Activated T-helper 1 cell treated with anti-CD3 and anti-CD28 coated beads, Interleukin-12 subunit alpha, Interleukin-12 subunit beta, Interleukin-2, Interleukin-4 antibody, amounts not matched to agents 30 ng/mL and 10 ng/mL and 1 ng/mL, durations not matched to agents 14 hours and 24 hours and 36 hours (primary cell): ENCODE data around the gene FAM221B. TPM values are rescaled to one million over a fixed set of nuclear protein-coding genes. Genes with fewer than 3 reads are reported as not detected.

Experiments used
- DNase-seq: peaks from one replicate; pipeline ENCODE4 v3.0.0; 2021; ENCODE audit warnings: low spot score
- H3K27ac Mint-ChIP-seq: one replicate; pipeline ENCODE4 v1.8.0; 2021; ENCODE audit warnings: mild to moderate bottlenecking, mixed read lengths
- H3K27me3 Mint-ChIP-seq: one replicate; pipeline ENCODE4 v1.8.0; 2022; ENCODE audit warnings: mild to moderate bottlenecking, moderate library complexity, mixed read lengths; ENCODE audit not compliant: insufficient read depth
- H3K36me3 Mint-ChIP-seq: one replicate; pipeline ENCODE4 v1.8.0; 2021; ENCODE audit warnings: low read depth, mixed read lengths
- H3K4me1 Mint-ChIP-seq: one replicate; pipeline ENCODE4 v1.8.0; 2021; ENCODE audit warnings: low read depth, mixed read lengths
- H3K4me3 Mint-ChIP-seq: one replicate; pipeline ENCODE4 v1.8.0; 2021; ENCODE audit warnings: mild to moderate bottlenecking, moderate library complexity, mixed read lengths
- H3K9me3 Mint-ChIP-seq: one replicate; pipeline ENCODE4 v1.8.0; 2021; ENCODE audit warnings: mixed read lengths
- intact Hi-C: fragments of 100-400 bp; cut with micrococcal nuclease; formaldehyde crosslinking; loops from one replicate; pipeline ENCODE4 v1.15.1; 2024
- total RNA-seq: library from RNA; stranded (reverse); gene quantifications from 2 replicates; pipeline ENCODE4 v1.2.3, GENCODE V29; 2022

Gene FAM221B
- total RNA-seq, 1 donor from 2014 or later: not detected

- Mint-ChIP-seq H3K27me3 (peaks cover 3% of the 10 kb centered on the region), H3K27ac (no peak overlapping the region), H3K4me3 (peak overlapping the region; percentile 91), H3K9me3 (no peaks in the 10 kb centered on the region), H3K36me3 (no peaks in the 10 kb centered on the region), H3K4me1 (peaks cover 22% of the 10 kb centered on the region)
- no peak for DNase-seq
- intact Hi-C loops: loop anchor here (5.0 to 10.0 kb wide), 4 partner anchors 207 to 710 kb away; partner anchors contain the start of genes ATOSB, CD72, RECK and RNF38
These were observed 1.0 kb downstream of the FAM221B start for GRCh38 chr9:35827486-35827885.

- H3K27ac Mint-ChIP-seq: no peak overlapping the region
- peaks cover 22% of the 10 kb centered on the region for H3K4me1 Mint-ChIP-seq
- H3K4me3 Mint-ChIP-seq: peak overlapping the region; percentile 11
- DNase-seq: peak; percentile 21
- peaks cover 3% of the 10 kb centered on the region for H3K27me3 Mint-ChIP-seq
- H3K36me3 Mint-ChIP-seq: no peaks in the 10 kb centered on the region
- intact Hi-C loops: loop anchor here (1.0 to 10.0 kb wide), 6 partner anchors 36 to 709 kb away; partner anchors contain the start of genes ATOSB, CD72, RECK and RNF38
- H3K9me3 Mint-ChIP-seq: no peaks in the 10 kb centered on the region
These were observed 2.3 kb downstream of the FAM221B start for GRCh38 chr9:35826071-35826701.

- intact Hi-C loops: loop anchor here (10.0 kb wide), 2 partner anchors 212 to 582 kb away; partner anchors contain the start of genes RECK and RNF38
- Mint-ChIP-seq H3K9me3 (no peaks in the 10 kb centered on the region), H3K4me1 (no peaks in the 10 kb centered on the region), H3K36me3 (no peaks in the 10 kb centered on the region), H3K27me3 (peaks cover 3% of the 10 kb centered on the region), H3K4me3 (no peak overlapping the region), H3K27ac (no peak overlapping the region)
- DNase-seq: no peak
These were observed 5.6 kb downstream of the FAM221B start for GRCh38 chr9:35822926-35823325.

GRCh38 chr9:35820076-35820475 lies 8.5 kb downstream of the FAM221B start:
- intact Hi-C loops: loop anchor here (10.0 kb wide), 2 partner anchors 215 to 585 kb away; partner anchors contain the start of genes RECK and RNF38
- Mint-ChIP-seq H3K9me3 (no peaks in the 10 kb centered on the region), H3K27me3 (peaks cover 6% of the 10 kb centered on the region), H3K4me1 (peaks cover 6% of the 10 kb centered on the region), H3K4me3 (no peak overlapping the region), H3K27ac (no peak overlapping the region), H3K36me3 (no peaks in the 10 kb centered on the region)
- no peak for DNase-seq

GRCh38 chr9:35818341-35818740 lies 10.2 kb downstream of the FAM221B start:
- no peaks in the 10 kb centered on the region for H3K9me3 Mint-ChIP-seq

GRCh38 chr9:35816708-35817107 lies 11.8 kb downstream of the FAM221B start:
- Mint-ChIP-seq H3K36me3 (peaks cover 11% of the 10 kb centered on the region), H3K9me3 (no peaks in the 10 kb centered on the region), H3K27ac (no peak overlapping the region), H3K27me3 (peaks cover 6% of the 10 kb centered on the region), H3K4me3 (no peak overlapping the region), H3K4me1 (peaks cover 30% of the 10 kb centered on the region)
- intact Hi-C loops: loop anchor here (10.0 kb wide), 2 partner anchors 318 to 438 kb away; partner anchors contain the start of genes GLIPR2 and GNE
- no peak for DNase-seq

More at GRCh38 chr9:35818341-35818740, 10.2 kb downstream of the FAM221B start:
- no peak overlapping the region for H3K4me3 Mint-ChIP-seq
- intact Hi-C loops: loop anchor here (10.0 kb wide), 2 partner anchors 316 to 436 kb away; partner anchors contain the start of genes GLIPR2 and GNE
- no peak for DNase-seq
- peaks cover 6% of the 10 kb centered on the region for H3K27me3 Mint-ChIP-seq
- H3K27ac Mint-ChIP-seq: no peak overlapping the region
- peaks cover 15% of the 10 kb centered on the region for H3K4me1 Mint-ChIP-seq
- H3K36me3 Mint-ChIP-seq: peaks cover 3% of the 10 kb centered on the region

GRCh38 chr9:35814841-35815543 lies 13.5 kb downstream of the FAM221B start, which contains the start of gene HINT2:
HINT2 (minus strand) TSS chr9:35815042; CDS start chr9:35814979, 63 bp downstream.
- H3K4me1 Mint-ChIP-seq: peaks cover 31% of the 10 kb centered on the region
- H3K36me3 Mint-ChIP-seq: peaks cover 11% of the 10 kb centered on the region
- peak within 1 kb of the TSS; percentile 91 for H3K4me3 Mint-ChIP-seq
- intact Hi-C loops: loop anchor here (1.0 to 10.0 kb wide), 13 partner anchors 14 to 1358 kb away; partner anchors contain the start of genes CCDC107, CLTA, DNAI1 and FAM219A
- DNase-seq: peak; percentile 97
- H3K9me3 Mint-ChIP-seq: no peaks in the 10 kb centered on the region
- H3K27me3 Mint-ChIP-seq: peaks cover 6% of the 10 kb centered on the region
- H3K27ac Mint-ChIP-seq: peak within 1 kb of the TSS; percentile 96

GRCh38 chr9:35814106-35814840 lies 14.3 kb downstream of the FAM221B start:
- DNase-seq: peak; percentile 25
- H3K4me3 Mint-ChIP-seq: peak overlapping the region; percentile 91
- peaks cover 31% of the 10 kb centered on the region for H3K4me1 Mint-ChIP-seq
- peak overlapping the region; percentile 93 for H3K27ac Mint-ChIP-seq
- peaks cover 6% of the 10 kb centered on the region for H3K27me3 Mint-ChIP-seq
- intact Hi-C loops: loop anchor here (2.0 to 10.0 kb wide), 6 partner anchors 155 to 1357 kb away; partner anchors contain the start of genes CCDC107, DNAI1, FAM219A and GLIPR2
- no peaks in the 10 kb centered on the region for H3K9me3 Mint-ChIP-seq
- peaks cover 14% of the 10 kb centered on the region for H3K36me3 Mint-ChIP-seq

- no peak for DNase-seq
- Mint-ChIP-seq H3K4me3 (peak overlapping the region; percentile 91), H3K27ac (peak overlapping the region; percentile 93), H3K36me3 (peaks cover 16% of the 10 kb centered on the region), H3K4me1 (peaks cover 31% of the 10 kb centered on the region), H3K9me3 (no peaks in the 10 kb centered on the region), H3K27me3 (peaks cover 6% of the 10 kb centered on the region)
- intact Hi-C loops: loop anchor here (2.0 to 10.0 kb wide), 6 partner anchors 155 to 1356 kb away; partner anchors contain the start of genes CCDC107, DNAI1, FAM219A and GLIPR2
These were observed 15.0 kb downstream of the FAM221B start for GRCh38 chr9:35813434-35814105.

- H3K27ac Mint-ChIP-seq: peak within 1 kb of the TSS; percentile 85
- peak; percentile 95 for DNase-seq
- H3K4me1 Mint-ChIP-seq: peaks cover 31% of the 10 kb centered on the region
- intact Hi-C loops: loop anchor here (1.0 to 10.0 kb wide), 6 partner anchors 22 to 1355 kb away; partner anchors contain the start of genes CREB3, DNAI1, FAM219A and GLIPR2
- no peaks in the 10 kb centered on the region for H3K27me3 Mint-ChIP-seq
- peak within 1 kb of the TSS; percentile 91 for H3K4me3 Mint-ChIP-seq
- no peaks in the 10 kb centered on the region for H3K9me3 Mint-ChIP-seq
- peaks cover 20% of the 10 kb centered on the region for H3K36me3 Mint-ChIP-seq
These were observed 16.4 kb downstream of the FAM221B start, which contains the start of gene SPAG8 for GRCh38 chr9:35812025-35812602. SPAG8 (minus strand) TSS chr9:35812262; CDS start chr9:35812147, 115 bp downstream.

GRCh38 chr9:35811381-35812024 lies 17.0 kb downstream of the FAM221B start:
- DNase-seq: no peak
- H3K9me3 Mint-ChIP-seq: no peaks in the 10 kb centered on the region
- H3K4me1 Mint-ChIP-seq: peaks cover 31% of the 10 kb centered on the region
- H3K27ac Mint-ChIP-seq: peak overlapping the region; percentile 85
- intact Hi-C loops: loop anchor here (1.0 to 10.0 kb wide), 6 partner anchors 21 to 1354 kb away; partner anchors contain the start of genes CREB3, DNAI1, FAM219A and GLIPR2
- H3K27me3 Mint-ChIP-seq: no peaks in the 10 kb centered on the region
- H3K36me3 Mint-ChIP-seq: peaks cover 20% of the 10 kb centered on the region
- peak overlapping the region; percentile 91 for H3K4me3 Mint-ChIP-seq
